MM.1S (cell line): ENCODE results near the gene CUZD1.

Experiments
- DNase-seq: peaks from one replicate; pipeline ENCODE4 v3.0.0-alpha.2; 2015
- H2AFZ ChIP-seq: fragments of 300-600 bp; sonication (generic); 2 replicates; pipeline ENCODE4 v1.6.0; 2016; ENCODE audit warnings: antibody characterized with exemption, low read length
- H3F3A ChIP-seq: fragments of 300-600 bp; sonication (generic); 2 replicates; pipeline ENCODE4 v1.6.1; 2016; ENCODE audit warnings: mild to moderate bottlenecking, antibody characterized with exemption, low read length, moderate library complexity, mixed read lengths; ENCODE audit not compliant: insufficient read depth
- H3K27ac ChIP-seq: fragments of 300-600 bp; sonication (generic); 2 replicates; pipeline ENCODE4 v1.5.1; 2016; ENCODE audit warnings: mild to moderate bottlenecking, low read length
- H3K27me3 ChIP-seq: fragments of 300-600 bp; sonication (generic); replicated peaks from 2 replicates; pipeline ENCODE4 v1.6.0; 2016; ENCODE audit warnings: low read length; ENCODE audit not compliant: insufficient read depth
- H3K36me3 ChIP-seq: fragments of 300-600 bp; sonication (generic); replicated peaks from 2 replicates; pipeline ENCODE4 v1.6.1; 2016; ENCODE audit warnings: mild to moderate bottlenecking, low read length, mixed read lengths; ENCODE audit not compliant: insufficient read depth
- H3K4me1 ChIP-seq: fragments of 300-600 bp; sonication (generic); 2 replicates; pipeline ENCODE4 v1.6.1; 2016; ENCODE audit warnings: low read length, mixed read lengths
- H3K4me2 ChIP-seq: fragments of 300-600 bp; sonication (generic); 2 replicates; pipeline ENCODE4 v1.6.0; 2016; ENCODE audit warnings: low read depth, low read length
- H3K4me3 ChIP-seq: fragments of 300-600 bp; sonication (generic); 2 replicates; pipeline ENCODE4 v1.5.1; 2016; ENCODE audit warnings: low read length, mixed read lengths
- H3K79me2 ChIP-seq: fragments of 300-600 bp; sonication (generic); 2 replicates; pipeline ENCODE4 v1.6.1; 2016; ENCODE audit warnings: mixed run types, low read length, mixed read lengths
- H3K9ac ChIP-seq: fragments of 300-600 bp; sonication (generic); 2 replicates; pipeline ENCODE4 v1.6.1; 2016; ENCODE audit warnings: low read length, mixed read lengths
- H3K9me2 ChIP-seq: fragments of 300-600 bp; sonication (generic); replicated peaks from 2 replicates; pipeline ENCODE4 v1.6.1; 2016; ENCODE audit warnings: mild to moderate bottlenecking, low read length, mixed read lengths; ENCODE audit not compliant: insufficient read depth
- H3K9me3 ChIP-seq: fragments of 300-600 bp; sonication (generic); replicated peaks from 2 replicates; pipeline ENCODE4 v1.6.1; 2016; ENCODE audit warnings: mild to moderate bottlenecking, low read length, mixed read lengths; ENCODE audit not compliant: insufficient read depth
- H4K20me1 ChIP-seq: fragments of 300-600 bp; sonication (generic); 2 replicates; pipeline ENCODE4 v1.6.1; 2016; ENCODE audit warnings: mild to moderate bottlenecking, low read length, moderate library complexity, mixed read lengths; ENCODE audit not compliant: insufficient read depth
- CTCF ChIP-seq: fragments of 300-600 bp; sonication (generic); IDR thresholded peaks from 2 replicates; pipeline ENCODE4 v1.5.1; 2016; ENCODE audit warnings: antibody characterized with exemption, low read length, mixed read lengths
- EZH2 ChIP-seq: fragments of 300-600 bp; sonication (generic); optimal IDR thresholded peaks from 2 replicates; pipeline ENCODE3; 2017; ENCODE audit warnings: low read depth, mild to moderate bottlenecking, antibody characterized with exemption, low read length, mixed read lengths
- EZH2phosphoT487 ChIP-seq: fragments of 300-600 bp; sonication (generic); IDR thresholded peaks from 2 replicates; pipeline ENCODE4 v1.6.1; 2018; ENCODE audit warnings: antibody characterized with exemption, low read length

CUZD1 gene

GRCh38 chr10:122852261-122852660, 6.6 kb upstream of the CUZD1 start:
- no peak overlapping the region for H3K27ac ChIP-seq
- no peaks in the 10 kb centered on the region for H4K20me1 ChIP-seq
- no peaks in the 10 kb centered on the region for H3K9me2 ChIP-seq
- peaks cover 14% of the 10 kb centered on the region for H3K4me1 ChIP-seq
- H3K36me3 ChIP-seq: no peaks in the 10 kb centered on the region
- no peak overlapping the region for H3K4me3 ChIP-seq
- no peak overlapping the region for H3K4me2 ChIP-seq
- no peaks in the 10 kb centered on the region for H3K9me3 ChIP-seq
- peaks cover 6% of the 10 kb centered on the region; the same call in 1 of the 2 replicates for H3K79me2 ChIP-seq
- no peak overlapping the region for H2AFZ ChIP-seq
- no peak overlapping the region for H3K9ac ChIP-seq
- no peak for DNase-seq
- TF ChIP-seq CTCF (no peak), EZH2 (no peak), EZH2phosphoT487 (no peak)
- no peaks in the 10 kb centered on the region for H3K27me3 ChIP-seq
- H3F3A ChIP-seq: no peaks in the 10 kb centered on the region

- Histone ChIP-seq H3K4me3 (no peak overlapping the region), H3F3A (no peaks in the 10 kb centered on the region), H3K9me3 (no peaks in the 10 kb centered on the region), H3K27ac (no peak overlapping the region), H3K4me2 (no peak overlapping the region), H3K9me2 (no peaks in the 10 kb centered on the region), H3K4me1 (peaks cover 14% of the 10 kb centered on the region), H3K79me2 (no peaks in the 10 kb centered on the region), H3K27me3 (no peaks in the 10 kb centered on the region), H2AFZ (no peak overlapping the region), H3K9ac (no peak overlapping the region), H3K36me3 (no peaks in the 10 kb centered on the region), H4K20me1 (no peaks in the 10 kb centered on the region)
- no peak for TF ChIP-seq CTCF
- DNase-seq: no peak
These were observed 5.3 kb upstream of the CUZD1 start for GRCh38 chr10:122850705-122851640.

- TF ChIP-seq EZH2 (no peak), CTCF (no peak), EZH2phosphoT487 (no peak)
These were observed 4.4 kb upstream of the CUZD1 start for GRCh38 chr10:122849900-122850605.

More at GRCh38 chr10:122849900-122850605, 4.4 kb upstream of the CUZD1 start:
- peaks cover 14% of the 10 kb centered on the region for H3K4me1 ChIP-seq
- no peak overlapping the region for H3K9ac ChIP-seq
- H4K20me1 ChIP-seq: no peaks in the 10 kb centered on the region
- H2AFZ ChIP-seq: no peak overlapping the region
- H3K36me3 ChIP-seq: no peaks in the 10 kb centered on the region
- no peaks in the 10 kb centered on the region for H3F3A ChIP-seq
- no peaks in the 10 kb centered on the region for H3K79me2 ChIP-seq
- no peak overlapping the region for H3K27ac ChIP-seq
- no peak overlapping the region for H3K4me3 ChIP-seq
- H3K9me2 ChIP-seq: no peaks in the 10 kb centered on the region
- no peaks in the 10 kb centered on the region for H3K27me3 ChIP-seq
- H3K4me2 ChIP-seq: no peak overlapping the region
- H3K9me3 ChIP-seq: no peaks in the 10 kb centered on the region
- no peak for DNase-seq
